GM12878 (cell line): ENCODE results near the gene CYB5RL. TPM values are rescaled to one million over a fixed set of nuclear protein-coding genes. Genes with fewer than 3 reads are reported as not detected.
A peak's percentile ranks its signal among the peaks of the same experiment; 100 is the strongest.

ENCODE experiments used
- BCL11A ChIP-seq: IDR thresholded peaks from 2 replicates; pipeline ENCODE4 v1.6.1; 2011; ENCODE audit warnings: low read depth, low read length
- BRCA1 ChIP-seq: IDR thresholded peaks from 2 replicates; pipeline ENCODE4 v1.6.1; 2011; ENCODE audit warnings: low read depth, low read length, improper control_type of control experiment
- EED ChIP-seq: sonication (generic); IDR thresholded peaks from 2 replicates; pipeline ENCODE4 v1.6.1; 2016; ENCODE audit warnings: antibody characterized with exemption, low read depth
- ETV6 ChIP-seq, 2 experiments: fragments of 450-650 bp in 1 of 2; IDR thresholded peaks in 1 of 2; conservative IDR thresholded peaks in 1 of 2; 2 replicates each; pipeline ENCODE4 v1.6.1; 2014; ENCODE audit warnings: antibody characterized with exemption in 1 of 2, borderline replicate concordance in 1 of 2, low read depth in 1 of 2, mild to moderate bottlenecking in 1 of 2, moderate library complexity in 1 of 2
- FOS ChIP-seq: IDR thresholded peaks from 3 replicates; pipeline ENCODE4 v1.6.1; 2011; ENCODE audit warnings: borderline replicate concordance; ENCODE audit not compliant: insufficient read length; ENCODE audit errors: extremely low read depth
- FOXM1 ChIP-seq: IDR thresholded peaks from 2 replicates; pipeline ENCODE4 v1.6.1; 2012; ENCODE audit warnings: low read depth, mild to moderate bottlenecking, inconsistent platforms, low read length, moderate library complexity
- HCFC1 ChIP-seq: fragments of 150-350 bp; IDR thresholded peaks from 2 replicates; pipeline ENCODE4 v1.6.1; 2014; ENCODE audit warnings: low read length
- IKZF2 ChIP-seq, 2 experiments: fragments of 450-650 bp; IDR thresholded peaks; 2 replicates each; pipeline ENCODE4 v1.6.1; 2017; ENCODE audit warnings: mild to moderate bottlenecking in 2 of 2, moderate library complexity in 2 of 2
- MYC ChIP-seq: IDR thresholded peaks from 2 replicates; pipeline ENCODE4 v1.6.1; 2011; ENCODE audit warnings: mild to moderate bottlenecking, low read length, moderate library complexity, inconsistent platforms; ENCODE audit not compliant: insufficient read depth, insufficient replicate concordance, insufficient read length, severe bottlenecking
- NR2C2 ChIP-seq: IDR thresholded peaks from 2 replicates; pipeline ENCODE4 v1.6.1; 2011; ENCODE audit warnings: borderline replicate concordance, low read depth; ENCODE audit not compliant: control insufficient read depth, insufficient read length
- NRF1 ChIP-seq: conservative IDR thresholded peaks from 2 replicates; pipeline ENCODE4 v1.6.1; 2011; ENCODE audit warnings: mild to moderate bottlenecking, low read depth, low read length, improper control_type of control experiment
- PML ChIP-seq: IDR thresholded peaks from 2 replicates; pipeline ENCODE4 v1.6.1; 2012; ENCODE audit warnings: low read length, inconsistent platforms
- POLR2AphosphoS5 ChIP-seq: IDR thresholded peaks from 2 replicates; pipeline ENCODE4 v1.6.1; 2011; ENCODE audit warnings: mild to moderate bottlenecking, low read length, inconsistent platforms
- RFX5 ChIP-seq: IDR thresholded peaks from 2 replicates; pipeline ENCODE4 v1.6.1; 2011; ENCODE audit warnings: low read depth, low read length, improper control_type of control experiment
- RUNX3 ChIP-seq: IDR thresholded peaks from 2 replicates; pipeline ENCODE4 v1.6.1; 2012; ENCODE audit warnings: low read length, inconsistent platforms
- SMAD5 ChIP-seq: IDR thresholded peaks from 2 replicates; pipeline ENCODE4 v1.6.1; 2016; ENCODE audit warnings: antibody characterized with exemption, low read depth
- SUZ12 ChIP-seq: fragments of 200-600 bp; sonication (generic); IDR thresholded peaks from one replicate; pipeline ENCODE4 v1.6.1; 2018; ENCODE audit warnings: antibody characterized with exemption, mild to moderate bottlenecking; ENCODE audit not compliant: unreplicated experiment
- WRNIP1 ChIP-seq: IDR thresholded peaks from 2 replicates; pipeline ENCODE4 v1.6.1; 2011; ENCODE audit warnings: low read depth, low read length, improper control_type of control experiment, borderline replicate concordance
- polyA plus RNA-seq, 11 experiments: library from polyadenylated mRNA; depleted of rRNA in 4 of 11; unstranded in 6 of 11; stranded (reverse) in 5 of 11; fragments of >200 nt; fragmentation: Nextera tagmentation in 4 of 11; fragmentation: Illumina TruSeq in 1 of 11; extraction: Ambion mirVana in 4 of 11; extraction: Trizol in 1 of 11; gene quantifications; 1 replicate in 1 of 11; 2 replicates in 10 of 11; pipeline versions ENCODE4 v1.2.1 to v1.2.3, GENCODE V29; 2011 to 2016; ENCODE audit warnings: inconsistent platforms in 2 of 11, missing spikeins in 2 of 11, low read depth in 1 of 11
- total RNA-seq, 4 experiments: library from RNA; depleted of rRNA in 3 of 4; stranded (reverse); fragments of >200 nt in 3 of 4; fragmentation: Illumina TruSeq in 1 of 4; extraction: Trizol in 1 of 4; gene quantifications; 2 replicates each; pipeline versions ENCODE4 v1.2.1 to v1.2.3, GENCODE V29; 2013 to 2021
- TF ChIP-seq, protein P1 (sequence below): IDR thresholded peaks from 2 replicates; pipeline ENCODE4 v1.6.1; 2011; ENCODE audit warnings: low read depth, low read length, improper control_type of control experiment, borderline replicate concordance
- TF ChIP-seq, protein P2 (sequence below): fragments of 150-350 bp; IDR thresholded peaks from 2 replicates; pipeline ENCODE4 v1.6.1; 2014; ENCODE audit warnings: mild to moderate bottlenecking, low read depth, low read length
- TF ChIP-seq, protein P3 (sequence below): IDR thresholded peaks from 2 replicates; pipeline ENCODE4 v1.6.1; 2012; ENCODE audit warnings: low read length, inconsistent platforms
- TF ChIP-seq, protein P4 (sequence below): fragments of 450-650 bp; IDR thresholded peaks from 2 replicates; pipeline ENCODE4 v1.6.1; 2017; ENCODE audit warnings: mild to moderate bottlenecking, moderate library complexity

CYB5RL gene
- total and polyA plus RNA-seq, 10 of the 15 experiments (the other 5 are each of a cell fraction or from before 2014, with no cell fraction given): 3.1 to 8.7 (median 7.2) TPM

DNA sequence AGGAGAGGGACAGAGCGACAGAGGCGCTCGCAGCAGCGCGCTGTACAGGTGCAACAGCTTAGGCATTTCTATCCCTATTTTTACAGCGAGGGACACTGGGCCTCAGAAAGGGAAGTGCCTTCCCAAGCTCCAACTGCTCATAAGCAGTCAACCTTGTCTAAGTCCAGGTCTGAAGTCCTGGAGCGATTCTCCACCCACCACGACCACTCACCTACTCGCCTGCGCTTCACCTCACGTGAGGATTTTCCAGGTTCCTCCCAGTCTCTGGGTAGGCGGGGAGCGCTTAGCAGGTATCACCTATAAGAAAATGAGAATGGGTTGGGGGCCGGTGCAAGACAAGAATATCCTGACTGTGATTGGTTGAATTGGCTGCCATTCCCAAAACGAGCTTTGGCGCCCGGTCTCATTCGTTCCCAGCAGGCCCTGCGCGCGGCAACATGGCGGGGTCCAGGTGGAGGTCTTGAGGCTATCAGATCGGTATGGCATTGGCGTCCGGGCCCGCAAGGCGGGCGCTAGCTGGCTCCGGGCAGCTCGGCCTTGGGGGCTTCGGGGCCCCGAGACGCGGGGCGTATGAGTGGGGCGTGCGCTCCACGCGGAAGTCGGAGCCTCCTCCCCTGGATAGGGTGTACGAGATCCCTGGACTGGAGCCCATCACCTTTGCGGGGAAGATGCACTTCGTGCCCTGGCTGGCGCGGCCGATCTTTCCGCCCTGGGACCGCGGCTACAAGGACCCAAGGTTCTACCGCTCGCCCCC is at the start of gene CYB5RL, which contains the start of gene MRPL37 (continued):
- no peak for TF ChIP-seq MYC
- TF ChIP-seq ETV6 (conservative IDR thresholded peaks at IDR 0.05 in 1 of 2, IDR thresholded peaks at IDR 0.05 in 1 of 2; ENCODE audit: borderline replicate concordance in 1 of 2, low read depth in 1 of 2): no peak
- TF ChIP-seq, protein P1, sequence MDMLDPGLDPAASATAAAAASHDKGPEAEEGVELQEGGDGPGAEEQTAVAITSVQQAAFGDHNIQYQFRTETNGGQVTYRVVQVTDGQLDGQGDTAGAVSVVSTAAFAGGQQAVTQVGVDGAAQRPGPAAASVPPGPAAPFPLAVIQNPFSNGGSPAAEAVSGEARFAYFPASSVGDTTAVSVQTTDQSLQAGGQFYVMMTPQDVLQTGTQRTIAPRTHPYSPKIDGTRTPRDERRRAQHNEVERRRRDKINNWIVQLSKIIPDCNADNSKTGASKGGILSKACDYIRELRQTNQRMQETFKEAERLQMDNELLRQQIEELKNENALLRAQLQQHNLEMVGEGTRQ: peak; percentile 23
- peak; percentile 12; the same call in 1 of the 2 replicates for TF ChIP-seq RFX5
- no peak for TF ChIP-seq NRF1
- TF ChIP-seq IKZF2 (IDR thresholded peaks at IDR 0.05): peak; percentile 82 to 86
- TF ChIP-seq, protein P2, sequence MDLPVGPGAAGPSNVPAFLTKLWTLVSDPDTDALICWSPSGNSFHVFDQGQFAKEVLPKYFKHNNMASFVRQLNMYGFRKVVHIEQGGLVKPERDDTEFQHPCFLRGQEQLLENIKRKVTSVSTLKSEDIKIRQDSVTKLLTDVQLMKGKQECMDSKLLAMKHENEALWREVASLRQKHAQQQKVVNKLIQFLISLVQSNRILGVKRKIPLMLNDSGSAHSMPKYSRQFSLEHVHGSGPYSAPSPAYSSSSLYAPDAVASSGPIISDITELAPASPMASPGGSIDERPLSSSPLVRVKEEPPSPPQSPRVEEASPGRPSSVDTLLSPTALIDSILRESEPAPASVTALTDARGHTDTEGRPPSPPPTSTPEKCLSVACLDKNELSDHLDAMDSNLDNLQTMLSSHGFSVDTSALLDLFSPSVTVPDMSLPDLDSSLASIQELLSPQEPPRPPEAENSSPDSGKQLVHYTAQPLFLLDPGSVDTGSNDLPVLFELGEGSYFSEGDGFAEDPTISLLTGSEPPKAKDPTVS: no peak
- TF ChIP-seq RUNX3: no peak
- TF ChIP-seq BCL11A: no peak
- no peak for TF ChIP-seq FOXM1
- no peak for TF ChIP-seq PML
- TF ChIP-seq FOS: peak; percentile 66
- TF ChIP-seq WRNIP1: no peak
- no peak; the same call in 1 of the 2 replicates for TF ChIP-seq BRCA1
- no peak for TF ChIP-seq SUZ12
- TF ChIP-seq NR2C2: no peak
- TF ChIP-seq, protein P3, sequence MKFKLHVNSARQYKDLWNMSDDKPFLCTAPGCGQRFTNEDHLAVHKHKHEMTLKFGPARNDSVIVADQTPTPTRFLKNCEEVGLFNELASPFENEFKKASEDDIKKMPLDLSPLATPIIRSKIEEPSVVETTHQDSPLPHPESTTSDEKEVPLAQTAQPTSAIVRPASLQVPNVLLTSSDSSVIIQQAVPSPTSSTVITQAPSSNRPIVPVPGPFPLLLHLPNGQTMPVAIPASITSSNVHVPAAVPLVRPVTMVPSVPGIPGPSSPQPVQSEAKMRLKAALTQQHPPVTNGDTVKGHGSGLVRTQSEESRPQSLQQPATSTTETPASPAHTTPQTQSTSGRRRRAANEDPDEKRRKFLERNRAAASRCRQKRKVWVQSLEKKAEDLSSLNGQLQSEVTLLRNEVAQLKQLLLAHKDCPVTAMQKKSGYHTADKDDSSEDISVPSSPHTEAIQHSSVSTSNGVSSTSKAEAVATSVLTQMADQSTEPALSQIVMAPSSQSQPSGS: no peak
- no peak; the same call in 1 of the 2 replicates for TF ChIP-seq SMAD5
- peak; percentile 94 for TF ChIP-seq POLR2AphosphoS5
- TF ChIP-seq EED: peak; percentile 68; the same call in 1 of the 2 replicates
- TF ChIP-seq, protein P4, sequence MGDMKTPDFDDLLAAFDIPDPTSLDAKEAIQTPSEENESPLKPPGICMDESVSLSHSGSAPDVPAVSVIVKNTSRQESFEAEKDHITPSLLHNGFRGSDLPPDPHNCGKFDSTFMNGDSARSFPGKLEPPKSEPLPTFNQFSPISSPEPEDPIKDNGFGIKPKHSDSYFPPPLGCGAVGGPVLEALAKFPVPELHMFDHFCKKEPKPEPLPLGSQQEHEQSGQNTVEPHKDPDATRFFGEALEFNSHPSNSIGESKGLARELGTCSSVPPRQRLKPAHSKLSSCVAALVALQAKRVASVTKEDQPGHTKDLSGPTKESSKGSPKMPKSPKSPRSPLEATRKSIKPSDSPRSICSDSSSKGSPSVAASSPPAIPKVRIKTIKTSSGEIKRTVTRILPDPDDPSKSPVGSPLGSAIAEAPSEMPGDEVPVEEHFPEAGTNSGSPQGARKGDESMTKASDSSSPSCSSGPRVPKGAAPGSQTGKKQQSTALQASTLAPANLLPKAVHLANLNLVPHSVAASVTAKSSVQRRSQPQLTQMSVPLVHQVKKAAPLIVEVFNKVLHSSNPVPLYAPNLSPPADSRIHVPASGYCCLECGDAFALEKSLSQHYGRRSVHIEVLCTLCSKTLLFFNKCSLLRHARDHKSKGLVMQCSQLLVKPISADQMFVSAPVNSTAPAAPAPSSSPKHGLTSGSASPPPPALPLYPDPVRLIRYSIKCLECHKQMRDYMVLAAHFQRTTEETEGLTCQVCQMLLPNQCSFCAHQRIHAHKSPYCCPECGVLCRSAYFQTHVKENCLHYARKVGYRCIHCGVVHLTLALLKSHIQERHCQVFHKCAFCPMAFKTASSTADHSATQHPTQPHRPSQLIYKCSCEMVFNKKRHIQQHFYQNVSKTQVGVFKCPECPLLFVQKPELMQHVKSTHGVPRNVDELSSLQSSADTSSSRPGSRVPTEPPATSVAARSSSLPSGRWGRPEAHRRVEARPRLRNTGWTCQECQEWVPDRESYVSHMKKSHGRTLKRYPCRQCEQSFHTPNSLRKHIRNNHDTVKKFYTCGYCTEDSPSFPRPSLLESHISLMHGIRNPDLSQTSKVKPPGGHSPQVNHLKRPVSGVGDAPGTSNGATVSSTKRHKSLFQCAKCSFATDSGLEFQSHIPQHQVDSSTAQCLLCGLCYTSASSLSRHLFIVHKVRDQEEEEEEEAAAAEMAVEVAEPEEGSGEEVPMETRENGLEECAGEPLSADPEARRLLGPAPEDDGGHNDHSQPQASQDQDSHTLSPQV: no peak
- no peak for TF ChIP-seq HCFC1
